Cerebellar cortex (tissue), 1 donor: ENCODE data around the gene CCDC61.

Experiments used
- DNase-seq: peaks from one replicate; pipeline ENCODE4 v3.0.0-alpha.2; 2015; ENCODE audit warnings: low spot score

CCDC61 gene

DNA sequence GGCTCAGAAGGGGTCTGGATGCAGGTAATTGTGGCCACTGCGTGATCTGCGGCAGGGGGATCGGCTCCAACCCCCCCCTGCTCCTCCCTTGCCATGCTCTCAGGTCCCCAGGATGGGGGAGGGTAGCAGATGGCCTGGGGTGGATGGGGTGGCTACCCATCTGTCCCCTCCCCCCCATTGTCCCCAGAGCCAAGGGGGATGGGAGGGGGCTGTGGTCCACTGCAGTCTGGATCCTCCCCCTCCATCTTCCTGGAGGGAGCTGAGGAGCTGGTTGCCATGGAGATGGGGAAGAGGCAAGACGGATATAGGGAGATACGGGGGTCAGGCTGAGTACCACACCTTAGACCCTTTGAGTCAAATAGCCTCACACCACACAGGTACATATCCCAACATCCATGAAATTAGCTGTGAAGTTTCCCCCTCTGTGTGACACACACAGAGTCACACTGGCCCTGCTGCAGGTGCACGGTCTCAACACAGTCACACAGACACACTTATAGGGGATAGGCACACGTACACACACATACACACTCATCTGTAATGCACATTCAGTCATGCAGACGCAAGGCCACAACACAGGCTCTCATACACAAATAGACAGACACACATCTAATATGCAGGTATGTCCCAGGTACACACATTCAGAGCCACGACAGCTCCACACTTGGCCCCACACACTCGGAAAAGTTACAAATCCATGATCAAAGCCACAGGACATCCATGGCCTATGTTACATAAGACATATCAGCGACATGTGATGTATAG is 19.8 kb upstream of the CCDC61 start:
- DNase-seq: no peak

DNA sequence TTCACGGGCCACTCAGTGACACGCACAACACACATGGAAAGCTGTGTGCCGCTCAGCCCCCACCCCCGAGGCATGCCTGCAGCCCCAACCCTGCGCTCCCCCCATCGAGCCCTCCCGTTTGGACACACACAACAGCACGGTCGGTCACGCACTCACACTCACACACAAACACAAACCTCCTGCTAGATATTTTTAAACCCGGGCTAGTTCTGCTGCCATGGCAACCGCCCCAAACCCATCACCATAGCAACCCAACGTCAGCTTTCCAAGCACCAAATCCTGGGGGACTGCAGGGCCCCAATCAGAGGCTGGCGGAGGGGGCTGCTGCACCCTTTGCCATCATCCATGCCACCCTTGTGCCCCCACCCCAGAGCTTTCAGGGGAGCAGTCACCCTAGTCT is 19.1 kb upstream of the CCDC61 start:
- DNase-seq: peak; percentile 67

DNA sequence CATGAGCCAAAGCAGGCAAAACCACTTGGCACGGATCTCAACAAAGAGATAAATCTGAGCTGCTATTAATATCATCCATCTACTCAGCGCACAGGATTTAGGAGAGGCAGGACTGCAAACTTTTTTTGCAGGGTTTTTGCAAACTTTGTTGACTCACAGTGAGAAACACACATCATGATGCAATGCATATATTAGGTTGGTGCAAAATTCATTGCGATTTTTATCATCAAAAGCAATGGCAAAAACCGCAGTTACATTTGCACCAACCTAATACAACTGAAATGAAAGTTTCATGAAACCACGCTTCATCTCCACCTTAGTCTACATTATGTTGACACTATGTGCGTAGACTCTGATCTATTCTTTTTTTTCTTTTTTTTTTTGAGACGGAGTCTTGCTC is 17.1 kb upstream of the CCDC61 start:
- DNase-seq: no peak

DNA sequence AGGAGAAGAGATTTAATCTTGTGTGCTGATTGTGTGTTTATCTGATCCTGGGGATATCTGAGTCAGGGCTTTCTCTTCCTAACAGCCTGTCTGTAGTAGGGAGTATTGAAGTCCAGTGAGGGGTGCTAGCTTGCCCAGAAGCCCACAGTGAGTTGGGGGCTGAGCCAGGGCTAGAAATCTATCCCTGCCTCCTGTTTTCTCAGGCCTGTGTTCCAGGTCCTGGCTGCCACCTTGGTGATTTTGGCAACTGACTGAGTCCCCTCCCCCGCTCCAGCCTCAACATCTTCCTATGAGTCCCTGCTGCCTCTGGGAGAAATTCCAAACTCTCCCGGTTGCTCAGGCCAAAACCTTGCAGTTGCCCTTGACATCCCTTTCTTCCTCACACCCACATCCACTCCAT is 13.9 kb upstream of the CCDC61 start:
- peak; percentile 27 for DNase-seq

DNA sequence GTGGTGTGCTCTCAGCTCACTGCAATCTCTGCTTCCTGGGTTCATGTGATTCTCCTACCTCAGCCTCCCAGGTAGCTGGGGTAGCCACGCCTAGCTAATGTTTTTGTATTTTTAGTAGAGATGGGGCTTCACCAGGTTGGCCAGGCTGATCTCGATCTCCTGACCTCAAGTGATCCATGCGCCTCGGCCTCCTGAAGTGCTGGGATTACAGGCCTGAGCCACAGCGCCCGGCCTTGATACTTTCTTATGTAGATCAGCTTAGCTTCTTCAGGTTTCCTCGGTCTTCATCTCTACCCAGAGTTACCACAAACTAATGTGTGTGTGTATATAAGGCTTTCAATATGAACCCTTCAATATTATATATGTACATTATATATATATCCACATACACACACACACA is 9.9 kb upstream of the CCDC61 start:
- no peak for DNase-seq

DNA sequence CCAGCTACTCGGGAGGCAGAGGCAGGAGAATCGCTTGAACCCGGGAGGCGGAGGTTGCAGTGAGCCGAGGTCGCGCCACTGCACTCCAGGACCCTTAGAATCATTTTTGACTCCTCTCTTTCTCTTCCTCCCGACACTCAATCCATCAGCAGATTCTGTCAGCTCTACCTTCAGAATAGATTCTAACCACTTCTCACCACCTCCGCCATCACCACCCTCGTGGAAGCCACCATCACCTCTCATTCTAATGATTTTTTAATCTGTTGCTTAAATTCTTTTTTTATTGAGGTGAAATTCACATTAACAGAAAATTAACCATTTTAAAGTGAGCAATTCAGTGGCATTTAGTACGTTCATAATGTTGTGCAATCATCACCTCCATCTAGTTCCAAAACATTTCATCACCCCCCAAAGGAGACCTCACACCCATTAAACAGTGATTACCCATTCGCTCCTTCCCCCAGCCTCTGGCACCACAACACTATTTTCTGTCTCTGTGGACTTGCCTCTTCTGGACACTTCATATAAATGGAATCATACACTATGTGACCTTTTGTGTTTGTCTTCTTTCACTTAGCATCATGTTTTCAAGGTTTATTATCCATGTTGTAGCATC is 5.0 kb upstream of the CCDC61 start:
- no peak for DNase-seq

DNA sequence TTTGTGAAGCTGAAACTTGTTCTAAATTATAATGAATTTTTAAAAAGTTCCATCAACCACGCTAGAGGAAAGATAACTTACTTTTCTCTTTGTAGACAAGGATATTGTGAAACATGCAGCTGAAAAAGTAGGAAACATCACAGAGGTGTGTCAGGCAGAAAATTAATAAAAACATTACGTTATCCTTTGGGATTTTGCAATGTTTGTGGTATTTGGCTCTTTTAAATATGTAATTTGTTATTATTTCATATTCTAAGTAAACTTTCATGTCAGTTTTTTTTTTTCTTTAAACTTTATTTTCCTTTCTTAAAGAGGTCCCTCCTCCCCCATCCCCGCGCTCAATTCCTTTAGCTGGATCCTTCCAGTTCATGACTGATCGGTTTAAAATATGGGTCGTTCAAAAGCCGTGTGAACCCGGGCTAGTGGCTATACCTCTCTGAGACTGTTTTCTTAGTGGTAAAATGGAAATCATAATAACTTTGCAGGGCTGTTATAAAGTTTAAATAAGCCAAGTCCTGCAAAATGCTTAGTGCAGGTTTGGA is 740 bp upstream of the CCDC61 start:
- DNase-seq: no peak

DNA sequence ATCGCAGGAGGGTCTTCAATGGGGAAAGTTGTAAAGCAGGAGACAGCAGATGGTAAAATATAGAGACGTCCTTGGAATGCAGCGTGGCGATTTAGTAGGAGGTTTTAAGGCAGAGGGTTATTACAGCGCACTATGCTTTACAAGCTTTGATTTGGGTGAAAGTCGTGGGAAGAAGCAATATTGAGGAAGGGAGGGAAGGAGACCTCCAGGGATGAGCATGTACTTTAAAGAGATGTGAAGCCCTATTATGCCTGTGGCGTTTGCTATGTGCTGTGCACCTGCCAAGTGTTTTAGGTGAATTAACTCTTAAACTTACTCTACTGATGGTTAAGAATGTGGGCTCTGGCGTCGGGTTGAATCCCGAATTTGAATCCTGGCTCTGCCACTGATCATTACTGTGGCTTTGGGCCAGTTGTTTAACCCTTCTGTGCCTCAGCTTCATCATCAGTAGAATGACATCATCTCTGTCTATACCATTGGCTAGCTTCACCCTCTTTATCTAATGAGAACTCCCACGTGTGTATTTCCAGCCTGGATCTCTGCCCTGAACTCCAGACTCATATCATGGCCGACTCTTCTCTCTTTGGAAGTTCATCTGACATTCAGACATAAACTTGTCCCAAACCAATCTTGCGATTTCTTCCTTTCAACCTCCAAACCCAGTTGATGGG is 583 bp downstream of the CCDC61 start:
- DNase-seq: no peak

DNA sequence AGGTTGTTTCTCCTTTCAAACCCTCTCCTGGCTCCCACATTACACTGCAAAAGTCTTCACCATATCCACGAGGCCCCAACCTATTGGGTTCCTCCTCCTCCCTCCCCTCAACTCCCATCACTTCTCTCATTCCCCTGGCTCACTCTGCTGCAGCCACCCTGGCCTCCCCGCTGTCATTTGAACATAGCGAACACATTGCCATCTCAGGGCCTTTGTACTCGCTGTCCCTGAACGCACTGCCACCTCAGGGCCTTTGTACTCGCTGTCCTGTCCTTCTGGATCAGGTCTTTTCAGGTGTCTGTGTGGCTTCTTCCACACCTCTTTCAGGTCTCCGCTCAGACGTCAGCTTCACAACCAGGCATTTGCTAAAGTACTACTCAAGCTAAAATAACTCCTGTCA is 1.7 kb downstream of the CCDC61 start:
- DNase-seq: no peak

DNA sequence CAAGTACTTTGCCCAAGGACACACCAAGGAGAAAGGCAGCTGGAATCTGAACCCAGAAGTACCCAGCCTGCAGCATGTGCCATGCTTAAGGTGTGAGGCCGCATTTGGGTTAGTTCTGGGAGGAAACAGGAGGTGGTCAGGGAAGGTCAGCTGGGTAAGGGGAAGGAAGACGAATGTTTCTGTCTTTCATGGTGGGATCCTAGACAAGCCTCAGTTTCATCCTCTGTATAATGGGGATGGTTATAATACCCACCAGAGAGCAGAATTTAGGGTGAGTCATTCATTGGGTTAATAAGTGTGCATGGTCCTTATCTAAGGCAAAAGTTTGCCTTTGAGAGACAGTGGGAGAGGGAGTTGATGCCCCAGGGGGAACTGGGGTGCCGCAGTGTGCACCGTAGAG is 3.6 kb downstream of the CCDC61 start:
- DNase-seq: no peak

DNA sequence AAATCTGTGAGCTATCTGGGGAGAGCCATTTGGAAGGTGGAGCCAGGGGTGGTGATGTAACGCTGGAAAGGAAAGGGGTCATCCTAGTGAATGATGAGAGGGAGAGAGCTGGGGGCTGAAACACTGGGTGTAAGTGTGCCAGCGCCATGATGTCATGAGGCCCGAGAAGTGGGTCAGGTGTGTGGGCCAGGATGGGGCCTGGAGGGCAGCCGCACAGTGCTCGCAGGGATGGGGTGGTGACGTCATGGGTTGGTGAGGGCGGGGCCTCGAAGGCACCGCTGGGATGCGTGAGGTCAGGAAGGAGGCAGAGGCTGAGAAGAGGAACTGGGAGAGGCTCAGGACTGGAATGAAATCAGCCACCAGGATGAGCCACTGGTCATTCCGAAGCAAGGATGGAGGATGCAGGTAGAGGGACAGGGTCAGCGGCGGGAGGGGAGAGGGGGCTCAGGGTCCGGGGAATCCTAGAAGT is 4.4 kb downstream of the CCDC61 start:
- DNase-seq: peak; percentile 89

DNA sequence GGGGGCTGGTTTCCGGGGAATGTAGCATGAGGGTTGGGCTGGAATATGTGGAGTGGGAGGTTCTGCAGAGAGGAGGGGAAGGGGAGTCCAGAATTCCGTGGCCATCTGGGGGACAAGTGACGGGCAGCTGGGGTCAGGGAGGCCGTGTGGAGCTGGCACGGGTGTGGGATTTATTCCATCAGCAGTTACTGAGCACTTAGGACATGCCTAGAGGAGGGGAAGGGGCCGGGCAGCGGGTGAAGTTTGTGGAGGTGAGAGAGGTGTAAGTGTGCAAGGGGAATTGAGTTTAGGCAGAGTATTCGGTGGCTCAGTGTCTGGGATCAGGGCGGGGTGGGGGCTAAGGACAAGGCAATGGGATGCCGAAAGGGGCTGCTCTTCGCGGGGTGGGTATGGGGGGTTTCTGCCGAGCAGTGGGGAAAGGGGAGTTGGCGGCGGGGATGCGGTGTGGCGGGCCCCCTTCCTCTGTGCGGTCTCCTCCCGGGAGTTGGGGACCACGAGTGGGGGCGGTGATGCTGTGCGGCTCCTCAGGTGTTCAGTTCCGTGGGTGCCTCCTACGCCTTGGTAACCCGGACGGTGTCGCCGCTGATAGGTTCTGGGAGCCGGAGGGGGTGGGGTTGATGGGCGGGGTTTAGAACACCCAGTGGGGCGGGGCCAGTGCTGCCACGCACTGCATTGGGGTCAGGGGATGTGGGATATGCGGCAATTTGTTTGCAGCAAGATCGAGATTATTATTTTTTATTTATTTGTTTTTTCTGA is 5.4 kb downstream of the CCDC61 start:
- DNase-seq: peak; percentile 86

DNA sequence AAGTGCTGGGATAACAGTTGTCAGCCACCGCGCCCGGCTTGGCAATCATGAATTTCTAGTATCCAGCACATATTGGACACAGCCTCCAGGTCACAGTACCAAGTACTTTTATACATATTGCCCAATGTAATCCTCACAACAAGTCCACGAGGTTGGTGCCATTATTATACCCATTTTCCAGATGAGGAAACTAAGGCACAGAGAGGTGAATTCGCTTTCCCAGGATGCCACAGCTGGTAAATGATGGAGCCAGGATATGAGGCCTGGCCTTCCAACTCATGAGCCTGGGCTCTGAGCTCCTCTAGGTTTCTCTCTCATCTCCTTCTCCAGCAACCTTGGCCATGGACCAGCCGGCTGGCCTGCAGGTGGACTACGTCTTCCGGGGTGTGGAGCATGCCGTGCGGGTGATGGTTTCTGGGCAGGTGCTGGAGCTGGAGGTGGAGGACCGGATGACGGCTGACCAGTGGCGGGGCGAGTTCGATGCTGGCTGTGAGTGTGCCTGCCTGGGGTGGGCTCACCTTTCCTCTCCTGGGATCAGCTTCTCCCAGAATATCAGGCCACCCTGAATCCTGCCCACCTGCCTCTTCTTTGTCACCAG is 7.5 kb downstream of the CCDC61 start:
- DNase-seq: no peak

DNA sequence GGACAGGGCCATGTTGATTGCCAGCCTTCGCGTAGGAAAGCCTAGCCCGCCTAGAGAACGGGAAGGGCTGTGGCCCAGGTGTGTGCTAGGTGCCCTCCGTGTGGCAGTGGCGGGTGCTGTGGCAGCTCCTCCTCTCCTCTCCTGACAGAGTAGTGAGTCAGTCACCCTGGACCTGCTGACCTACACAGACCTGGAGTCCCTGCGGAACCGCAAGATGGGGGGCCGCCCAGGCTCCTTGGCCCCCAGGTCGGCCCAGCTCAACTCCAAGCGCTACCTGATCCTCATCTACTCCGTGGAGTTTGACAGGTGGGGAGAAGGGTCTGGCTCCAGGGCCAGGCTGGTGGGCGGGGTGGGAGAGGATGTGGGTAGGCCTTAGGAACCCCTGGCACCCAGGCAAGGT is 11.1 kb downstream of the CCDC61 start:
- no peak for DNase-seq

DNA sequence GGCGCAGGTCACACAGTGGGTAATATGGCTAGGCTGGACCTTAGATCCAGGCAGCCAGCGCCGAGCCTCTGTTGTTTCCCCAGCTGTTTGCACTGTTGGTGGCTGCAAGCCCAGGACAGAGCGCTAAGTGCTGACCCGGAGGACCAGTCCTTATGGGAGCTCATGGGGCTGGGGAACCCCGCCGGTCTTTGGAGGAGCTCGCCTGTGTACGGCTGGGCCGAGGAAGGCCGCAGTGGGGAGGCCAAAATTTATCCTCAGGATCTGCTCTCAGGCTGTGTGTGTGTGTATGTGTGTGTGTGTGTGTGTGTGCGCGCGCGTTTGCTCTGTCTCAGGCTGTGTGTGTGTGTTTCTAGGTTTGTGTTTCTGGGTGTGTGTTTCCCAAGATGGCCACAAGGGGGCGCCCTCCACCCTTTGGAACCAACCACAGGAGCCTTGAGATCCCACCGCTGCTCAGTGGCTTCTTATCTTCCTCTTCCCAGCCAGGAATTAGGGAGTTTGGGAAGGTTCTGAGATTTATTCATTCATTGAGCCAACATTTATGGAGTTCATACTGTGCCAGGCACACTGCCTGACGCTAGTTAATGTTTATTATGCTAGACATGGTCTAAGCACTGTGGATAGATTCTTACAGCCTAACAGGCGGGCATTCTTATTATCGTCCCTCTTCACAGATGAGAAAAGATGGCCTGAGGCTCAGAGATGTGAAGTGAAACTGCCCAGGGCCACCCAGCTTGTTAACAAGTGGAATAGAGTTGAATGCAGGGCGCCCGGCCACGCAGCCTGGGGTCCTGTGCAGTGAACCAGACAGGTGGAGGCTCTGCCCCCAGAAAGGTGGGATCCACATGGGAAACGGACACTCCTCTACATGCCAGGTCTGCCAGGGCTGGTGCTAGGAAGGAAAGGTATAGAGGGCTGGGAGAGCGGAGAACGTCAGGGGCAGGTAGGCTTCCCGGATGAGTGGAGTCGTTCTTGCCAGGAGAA is 14.6 kb downstream of the CCDC61 start:
- DNase-seq: peak; percentile 76

DNA sequence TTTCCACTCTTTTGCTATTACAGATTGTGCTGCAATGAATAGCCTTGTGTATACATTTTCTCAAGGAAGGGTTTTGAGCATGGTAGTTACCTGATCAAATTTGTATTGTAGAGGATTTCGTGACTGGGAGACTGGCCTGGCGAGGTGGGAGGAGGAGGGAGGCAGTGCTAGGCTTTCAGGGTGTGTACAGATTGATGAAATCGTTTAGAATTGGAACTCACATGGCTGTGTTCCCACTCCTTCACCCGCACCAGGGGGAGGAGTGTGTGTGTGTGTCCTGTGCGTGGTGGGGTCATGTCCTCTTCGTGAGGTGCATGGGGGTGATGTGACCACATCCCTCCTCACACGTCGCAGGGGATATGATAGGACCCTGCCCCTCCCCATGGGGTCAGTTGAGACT is 19.3 kb downstream of the CCDC61 start:
- no peak for DNase-seq

DNA sequence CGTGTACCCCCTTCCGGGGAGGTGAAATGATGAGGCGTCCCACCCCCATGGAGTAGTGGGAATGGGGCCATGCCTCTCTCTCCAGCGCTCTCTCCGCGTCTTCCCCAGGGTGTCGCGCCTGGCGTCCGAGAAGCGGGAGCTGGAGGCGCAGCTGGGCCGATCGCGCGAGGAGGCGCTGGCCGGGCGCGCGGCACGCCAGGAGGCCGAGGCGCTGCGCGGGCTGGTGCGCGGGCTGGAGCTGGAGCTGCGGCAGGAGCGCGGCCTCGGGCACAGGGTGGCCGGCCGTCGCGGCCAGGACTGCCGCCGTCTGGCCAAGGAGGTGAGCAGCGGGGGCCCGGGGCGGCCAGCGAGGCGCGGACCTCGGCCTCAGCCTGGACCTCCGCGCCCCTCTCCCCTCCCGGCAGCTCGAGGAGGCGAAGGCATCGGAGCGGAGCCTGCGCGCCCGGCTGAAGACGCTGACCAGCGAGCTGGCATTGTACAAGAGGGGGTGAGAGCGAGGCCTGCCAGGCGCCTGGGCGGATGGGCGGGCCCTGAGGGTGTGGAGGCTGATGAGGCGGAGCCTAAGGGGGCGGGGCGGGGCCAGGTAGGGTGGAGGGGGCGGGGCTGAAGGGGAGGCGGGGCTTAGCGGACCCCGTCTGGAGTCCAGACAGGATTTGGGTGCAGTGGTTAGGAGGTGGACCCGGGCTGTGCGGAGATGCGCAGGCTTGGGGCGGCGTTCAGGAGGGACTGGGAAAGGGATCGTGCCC is 19.8 kb downstream of the CCDC61 start:
- DNase-seq: peak; percentile 35

DNA sequence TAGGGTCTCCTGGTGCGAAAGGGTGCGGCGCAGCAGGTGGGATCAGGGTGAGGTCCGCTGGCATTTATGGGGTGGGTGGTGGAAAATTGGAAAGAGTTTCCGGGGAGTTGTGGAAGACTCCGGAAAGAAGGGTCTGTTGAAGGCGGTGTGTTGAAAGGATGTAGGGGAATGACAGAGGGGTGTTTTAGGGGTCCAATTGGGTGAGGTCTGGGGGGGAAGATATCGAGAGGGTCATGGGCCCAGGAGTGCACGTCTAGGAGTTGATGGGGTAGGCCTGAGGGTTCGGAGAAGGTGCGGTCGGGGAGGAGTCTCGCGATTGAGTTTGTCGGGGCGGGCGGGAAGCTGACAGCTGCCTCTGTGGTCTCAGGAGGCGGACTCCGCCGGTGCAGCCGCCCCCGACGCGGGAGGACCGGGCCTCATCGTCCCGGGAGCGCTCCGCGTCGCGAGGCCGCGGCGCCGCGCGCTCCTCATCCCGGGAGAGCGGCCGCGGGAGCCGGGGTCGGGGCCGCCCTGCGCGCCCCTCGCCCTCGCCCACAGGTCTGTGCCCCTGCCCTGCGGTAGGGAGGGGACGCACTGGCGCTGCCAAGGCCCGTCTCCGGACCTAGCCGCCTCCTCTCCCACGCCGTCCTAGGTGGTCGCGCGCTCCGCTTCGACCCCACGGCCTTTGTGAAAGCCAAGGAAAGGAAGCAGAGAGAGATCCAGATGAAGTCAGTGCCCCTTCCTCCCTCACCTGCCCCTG is 20.6 kb downstream of the CCDC61 start:
- no peak for DNase-seq

DNA sequence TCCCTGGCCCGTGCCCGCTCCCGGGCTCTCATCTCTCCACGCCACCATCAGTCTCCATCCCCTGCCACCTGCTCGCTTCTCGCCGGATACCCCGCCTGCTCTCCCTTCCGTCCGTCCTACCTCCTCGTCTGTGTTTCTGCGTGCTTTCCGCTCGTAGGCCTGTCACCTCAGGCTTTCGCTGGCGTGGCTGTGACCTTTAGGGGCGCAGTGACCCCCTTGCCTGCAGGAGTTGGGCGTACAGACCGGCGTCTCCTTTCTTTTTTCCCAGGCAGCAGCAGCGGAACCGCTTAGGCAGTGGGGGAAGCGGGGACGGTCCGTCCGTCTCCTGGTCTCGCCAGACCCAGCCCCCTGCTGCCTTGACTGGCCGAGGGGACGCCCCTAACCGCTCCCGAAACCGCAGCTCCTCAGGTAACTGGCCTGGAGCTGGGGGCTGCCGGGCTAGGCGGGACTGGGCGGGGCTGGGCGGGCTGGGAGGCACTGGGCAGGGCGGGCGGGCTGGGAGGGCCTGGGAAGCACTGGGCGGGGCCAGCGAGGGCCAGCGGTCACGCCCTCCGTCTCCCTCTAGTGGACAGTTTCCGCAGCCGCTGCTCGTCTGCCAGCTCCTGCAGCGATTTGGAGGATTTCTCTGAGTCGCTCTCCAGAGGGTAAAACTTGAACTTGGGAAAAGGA is 21.3 kb downstream of the CCDC61 start:
- peak; percentile 82 for DNase-seq
